Mucosa of descending colon (tissue), 3 donors: ENCODE results near the gene ASCC3. TPM values are rescaled to one million over a fixed set of nuclear protein-coding genes. Genes with fewer than 3 reads are reported as not detected.
A peak's percentile ranks its signal among the peaks of the same experiment; 100 is the strongest.

Source experiments
- ATAC-seq: fragments of 200-7000 bp; cut with Tn5 transposase; one replicate; pipeline ENCODE4 v1.9.1; 2020; ENCODE audit warnings: mild to moderate bottlenecking, moderate library complexity
- DNase-seq, 3 donors: peaks; one replicate each; pipeline ENCODE4 v3.0.0-alpha.2; 2020
- H3K36me3 ChIP-seq: fragments of 200-600 bp; one replicate; pipeline ENCODE4 v1.8.0; 2021; ENCODE audit warnings: low read depth, mild to moderate bottlenecking
- H3K4me1 ChIP-seq: fragments of 200-600 bp; one replicate; pipeline ENCODE4 v1.8.0; 2021; ENCODE audit warnings: low read depth, mild to moderate bottlenecking
- H3K4me3 ChIP-seq: fragments of 200-600 bp; one replicate; pipeline ENCODE4 v1.8.0; 2021; ENCODE audit warnings: mild to moderate bottlenecking
- H3K9me3 ChIP-seq: fragments of 200-600 bp; one replicate; pipeline ENCODE4 v1.8.0; 2021; ENCODE audit warnings: mild to moderate bottlenecking
- CTCF ChIP-seq: fragments of 200-600 bp; IDR thresholded peaks from one replicate; pipeline ENCODE4 v1.8.0; 2022; ENCODE audit warnings: antibody characterized with exemption, mild to moderate bottlenecking
- intact Hi-C, 2 donors: fragments of 100-400 bp; cut with DNase I in 1 of 2; cut with micrococcal nuclease in 1 of 2; formaldehyde crosslinking; loops; one replicate each; pipeline versions ENCODE4 v1.11.0 to v1.11.1; 2022; cut with DNase I, micrococcal nuclease
- total RNA-seq, 3 donors: library from RNA; stranded (reverse); fragmentation: NEBNext Ultra II Directional in 2 of 3; extraction: Animal tissue kit (Norgen Biotek cat#: 25700) in 2 of 3; gene quantifications; one replicate each; pipeline versions ENCODE4 v1.2.1 to v1.2.4, GENCODE V29; 2021 to 2023
- donor health status: DM: no; HTN: no; CAD: no; lungs with moderate emphysema.
- donor health status: DM: no; HTN: no; CAD: no.
- donor health status: DM: no; HTN: yes; CAD: no.

Gene ASCC3
- total RNA-seq, 3 donors from 2014 or later: 24.6 to 28.5 (median 27.8) TPM

GRCh38 chr6:100920028-100920605, 39.0 kb upstream of the ASCC3 start:
- intact Hi-C loops: no loop called here
- DNase-seq (no peak), ATAC-seq (peak; percentile 69)
- Histone ChIP-seq H3K9me3 (no peaks in the 10 kb centered on the region), H3K36me3 (no peaks in the 10 kb centered on the region), H3K4me1 (no peaks in the 10 kb centered on the region), H3K4me3 (no peak overlapping the region)
- no peak for TF ChIP-seq CTCF

GRCh38 chr6:100918152-100918551, 37.0 kb upstream of the ASCC3 start:
- intact Hi-C loops: no loop called here
- H3K36me3 ChIP-seq: no peaks in the 10 kb centered on the region
- H3K4me1 ChIP-seq: no peaks in the 10 kb centered on the region
- ATAC-seq: no peak
- no peak for DNase-seq
- no peak overlapping the region for H3K4me3 ChIP-seq
- H3K9me3 ChIP-seq: no peaks in the 10 kb centered on the region
- no peak for TF ChIP-seq CTCF

- TF ChIP-seq CTCF: no peak
- H3K9me3 ChIP-seq: no peaks in the 10 kb centered on the region
- no peaks in the 10 kb centered on the region for H3K4me1 ChIP-seq
- ATAC-seq (no peak), DNase-seq (no peak)
- no peaks in the 10 kb centered on the region for H3K36me3 ChIP-seq
- intact Hi-C loops: no loop called here
- no peak overlapping the region for H3K4me3 ChIP-seq
Measured at GRCh38 chr6:100915876-100916275, 34.7 kb upstream of the ASCC3 start.

- intact Hi-C loops: no loop called here
- DNase-seq (no peak), ATAC-seq (no peak)
- Histone ChIP-seq H3K4me1 (no peaks in the 10 kb centered on the region), H3K4me3 (no peak overlapping the region), H3K36me3 (no peaks in the 10 kb centered on the region), H3K9me3 (no peaks in the 10 kb centered on the region)
- no peak for TF ChIP-seq CTCF
Measured at GRCh38 chr6:100913400-100914276, 32.5 kb upstream of the ASCC3 start.

GRCh38 chr6:100906325-100906724, 25.2 kb upstream of the ASCC3 start:
- intact Hi-C loops: no loop called here
- no peak for ATAC-seq

More at GRCh38 chr6:100906325-100906724, 25.2 kb upstream of the ASCC3 start:
- TF ChIP-seq CTCF: no peak
- Histone ChIP-seq H3K36me3 (no peaks in the 10 kb centered on the region), H3K9me3 (no peaks in the 10 kb centered on the region), H3K4me3 (no peak overlapping the region), H3K4me1 (no peaks in the 10 kb centered on the region)
- DNase-seq: no peak
